ENCODE data around the gene GLYR1. TPM values are rescaled to one million over a fixed set of nuclear protein-coding genes. Genes with fewer than 3 reads are reported as not detected.

The GLYR1 gene
- total RNA-seq, 2 donors from 2014 or later: 57.4 to 60.8 TPM

- H3K36me3 ChIP-seq: peaks cover 1 to 3% of the 10 kb centered on the region in 2 donors
- intact Hi-C loops (cut with DNase I): no loop called here
These were observed 46.2 kb upstream of the GLYR1 start for GRCh38 chr16:4893103-4893862.

GRCh38 chr16:4892361-4893102, 45.4 kb upstream of the GLYR1 start:
- no peak for DNase-seq (ENCODE audit: low spot score)

More at GRCh38 chr16:4893103-4893862, 46.2 kb upstream of the GLYR1 start:
- Histone ChIP-seq H3K27ac (no peak overlapping the region), H3K9me3 (no peaks in the 10 kb centered on the region), H3K4me1 (replicated peaks) (peaks cover under 1% of the 10 kb centered on the region), H3K27me3 (replicated peaks; ENCODE audit: insufficient read depth) (no peaks in the 10 kb centered on the region), H3K4me3 (no peak overlapping the region)
- 93% methylated on average over 25 of the region's 26 CpGs for WGBS
- TF ChIP-seq CTCF (IDR thresholded peaks at IDR 0.05): no peak
- DNase-seq (ENCODE audit: low spot score): no peak

GRCh38 chr16:4891886-4892216, 44.8 kb upstream of the GLYR1 start:
- Histone ChIP-seq H3K27me3 (replicated peaks; ENCODE audit: insufficient read depth) (no peaks in the 10 kb centered on the region), H3K36me3 (peaks cover 0 to 7% of the 10 kb centered on the region in 2 donors), H3K4me3 (no peak overlapping the region), H3K27ac (no peak overlapping the region), H3K4me1 (replicated peaks) (peaks cover 3% of the 10 kb centered on the region), H3K9me3 (no peaks in the 10 kb centered on the region)
- WGBS: 66% methylated on average over 9 of the region's 12 CpGs
- DNase-seq (ENCODE audit: low spot score): no peak
- intact Hi-C loops (cut with DNase I): no loop called here
- TF ChIP-seq POLR2A (IDR thresholded peaks at IDR 0.05): no peak
- no peak for TF ChIP-seq CTCF (IDR thresholded peaks at IDR 0.05)
- no peak for TF ChIP-seq POLR2AphosphoS5 (IDR thresholded peaks at IDR 0.05)

More at GRCh38 chr16:4892361-4893102, 45.4 kb upstream of the GLYR1 start:
- intact Hi-C loops (cut with DNase I): no loop called here
- H3K4me3 ChIP-seq: no peak overlapping the region
- peaks cover 0 to 7% of the 10 kb centered on the region in 2 donors for H3K36me3 ChIP-seq
- H3K27ac ChIP-seq: no peak overlapping the region
- no peak for TF ChIP-seq POLR2AphosphoS5 (IDR thresholded peaks at IDR 0.05)
- no peak for TF ChIP-seq CTCF (IDR thresholded peaks at IDR 0.05)
- no peak for TF ChIP-seq POLR2A (IDR thresholded peaks at IDR 0.05)
- H3K27me3 ChIP-seq (replicated peaks; ENCODE audit: insufficient read depth): no peaks in the 10 kb centered on the region
- WGBS: 37% methylated on average over 23 of the region's 23 CpGs
- peaks cover 3% of the 10 kb centered on the region for H3K4me1 ChIP-seq (replicated peaks)
- no peaks in the 10 kb centered on the region for H3K9me3 ChIP-seq

- Histone ChIP-seq H3K4me3 (no peak overlapping the region), H3K9me3 (no peaks in the 10 kb centered on the region), H3K36me3 (peaks cover under 1 to 7% of the 10 kb centered on the region in 2 donors), H3K27ac (no peak overlapping the region), H3K27me3 (replicated peaks; ENCODE audit: insufficient read depth) (no peaks in the 10 kb centered on the region), H3K4me1 (replicated peaks) (peaks cover 3% of the 10 kb centered on the region)
- TF ChIP-seq POLR2A (IDR thresholded peaks at IDR 0.05) (no peak), CTCF (IDR thresholded peaks at IDR 0.05) (no peak), POLR2AphosphoS5 (IDR thresholded peaks at IDR 0.05) (no peak)
- no peak for DNase-seq (ENCODE audit: low spot score)
- intact Hi-C loops (cut with DNase I): no loop called here
- whole genome bisulfite sequencing: 92% methylated on average over 15 of the region's 16 CpGs
These were observed 44.2 kb upstream of the GLYR1 start for GRCh38 chr16:4891097-4891885.
